GM19099 (cell line): Measurements from ENCODE around the gene CDC7.

Experiments
- POLR2A ChIP-seq: IDR thresholded peaks from 3 replicates; pipeline ENCODE4 v1.6.1; 2011; ENCODE audit warnings: low read depth; ENCODE audit not compliant: insufficient read length; ENCODE audit errors: extremely low read depth

CDC7 gene

DNA sequence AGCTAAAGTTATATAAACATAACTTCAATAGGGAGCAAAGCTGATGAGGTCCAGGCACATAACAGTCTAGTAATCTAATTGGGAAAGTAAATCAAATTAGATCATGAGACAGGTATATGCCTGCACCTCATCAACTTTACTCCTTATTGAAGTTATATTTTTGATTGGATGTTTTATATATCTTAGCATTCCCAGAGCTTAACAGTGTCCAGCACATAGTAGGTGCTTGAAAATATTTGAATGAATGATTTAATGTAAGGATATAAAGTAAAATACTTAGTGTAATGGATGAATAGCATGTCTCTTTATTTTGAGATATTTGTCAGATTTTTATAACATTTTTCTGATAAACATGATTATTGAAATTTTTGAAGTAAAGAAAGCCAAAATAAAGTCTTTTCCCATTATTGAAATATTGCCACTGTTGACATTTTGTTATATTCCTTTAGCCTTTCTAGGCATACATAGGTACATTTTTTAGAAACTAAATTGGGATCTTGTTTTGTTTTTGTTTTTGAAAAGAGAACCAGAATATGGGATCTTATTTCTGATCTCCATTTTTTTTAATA is 2.8 kb downstream of the CDC7 start:
- no peak for TF ChIP-seq POLR2A

DNA sequence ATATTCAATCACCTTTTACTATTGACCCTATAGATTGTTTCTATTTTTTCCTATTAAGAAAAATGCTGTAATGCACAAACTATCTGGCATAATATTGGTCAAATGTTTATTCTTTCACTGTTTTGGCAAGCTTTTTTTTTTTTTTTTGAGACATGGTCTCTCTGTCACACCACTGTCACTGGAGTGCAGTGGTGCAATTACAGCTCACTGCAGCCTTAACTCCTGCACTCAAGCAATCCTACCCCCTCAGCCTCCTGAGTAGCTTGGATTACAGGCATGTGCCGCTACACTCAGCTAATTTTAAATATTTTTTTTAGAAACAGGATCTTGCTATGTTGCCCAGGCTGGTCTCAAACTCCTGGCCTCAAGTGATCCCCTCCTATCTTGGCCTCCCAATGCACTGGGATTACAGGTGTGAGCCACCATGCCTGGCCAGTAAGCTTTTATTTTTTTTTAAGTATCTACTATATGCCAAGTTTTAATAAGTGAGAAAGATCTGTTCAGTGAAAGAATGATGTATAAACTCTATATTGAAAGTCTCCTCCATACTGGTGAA is 3.4 kb downstream of the CDC7 start:
- no peak for TF ChIP-seq POLR2A

DNA sequence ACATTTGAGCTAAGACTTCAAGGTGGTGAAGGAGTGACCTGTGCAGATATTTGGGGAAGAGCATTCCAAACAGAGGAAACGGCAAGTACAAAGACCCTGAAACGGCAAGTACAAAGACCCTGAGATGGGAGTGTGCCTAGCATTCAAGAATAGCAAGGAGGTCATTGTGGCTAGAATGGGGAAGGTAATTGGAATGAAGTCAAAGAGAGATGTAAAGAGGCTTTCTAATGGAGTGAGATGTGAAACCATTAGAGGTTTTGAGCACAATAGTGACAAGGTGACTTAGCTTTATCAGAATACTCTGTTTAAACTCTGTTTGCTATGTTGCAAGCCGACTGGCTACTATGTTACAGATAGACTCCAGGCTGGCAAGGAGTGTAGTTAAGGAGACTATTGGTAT is 4.4 kb downstream of the CDC7 start:
- no peak for TF ChIP-seq POLR2A

DNA sequence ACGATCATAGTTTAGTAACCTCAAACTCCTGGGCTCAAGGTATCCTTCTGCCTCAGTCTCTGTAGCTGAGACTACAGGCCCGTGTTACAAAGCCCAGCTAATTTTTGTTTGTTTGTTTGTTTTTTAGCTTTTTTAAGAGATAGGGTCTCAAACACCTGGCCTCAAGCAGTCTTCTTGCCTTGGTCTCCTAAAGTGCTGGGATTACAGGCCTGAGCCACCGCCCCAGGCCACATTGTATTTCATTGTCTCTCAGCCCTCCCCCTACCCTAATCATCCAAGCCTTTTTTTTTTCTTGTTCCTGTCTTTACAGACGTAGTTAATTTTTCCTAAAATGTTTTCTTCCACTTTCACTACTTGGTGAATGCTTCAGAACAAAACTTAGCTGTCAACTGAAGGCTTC is 5.4 kb downstream of the CDC7 start:
- TF ChIP-seq POLR2A, result no peak

DNA sequence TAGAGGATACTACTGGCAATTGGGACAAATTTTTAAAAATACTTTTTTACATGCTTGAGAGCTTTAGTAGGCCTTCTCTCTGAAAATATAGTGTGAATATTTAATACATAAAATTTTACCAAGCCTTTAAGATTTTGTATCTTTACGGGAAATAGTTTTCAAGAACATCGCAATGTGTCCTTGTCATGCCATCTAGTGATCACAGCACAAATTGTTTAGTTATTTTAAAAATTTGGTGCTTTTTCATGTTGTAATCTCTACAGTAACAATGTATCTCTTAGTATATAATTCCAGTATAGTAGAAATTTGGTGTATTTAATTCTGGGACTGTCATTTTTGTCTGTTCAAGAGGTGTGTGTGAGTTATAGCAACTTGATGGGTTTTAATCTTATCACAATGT is 6.7 kb downstream of the CDC7 start:
- no peak for TF ChIP-seq POLR2A

DNA sequence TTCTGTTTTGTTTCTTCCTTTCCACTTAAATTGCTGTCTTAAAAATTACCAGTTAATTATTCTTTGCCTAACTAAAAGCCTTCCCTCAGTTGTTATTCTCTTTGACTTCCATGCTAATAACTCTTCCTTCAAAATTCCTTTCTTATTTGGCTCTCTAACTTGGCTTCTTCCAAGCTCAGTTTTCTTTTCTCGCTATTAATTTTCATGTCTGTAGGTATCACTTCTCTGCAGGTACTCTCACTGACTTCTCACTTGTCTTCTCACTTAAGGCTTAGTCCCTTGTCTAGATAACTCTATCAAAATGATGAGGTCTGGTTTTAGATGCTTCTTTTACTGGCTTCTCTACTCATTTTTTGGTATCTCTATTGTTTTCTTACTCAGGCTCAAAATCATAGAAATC is 10.1 kb downstream of the CDC7 start:
- no peak for TF ChIP-seq POLR2A

- no peak for TF ChIP-seq POLR2A
Observed at GRCh38 chr1:91511386-91511785, 10.7 kb downstream of the CDC7 start.

GRCh38 chr1:91513160-91513559 is 12.5 kb downstream of the CDC7 start:
- no peak for TF ChIP-seq POLR2A

DNA sequence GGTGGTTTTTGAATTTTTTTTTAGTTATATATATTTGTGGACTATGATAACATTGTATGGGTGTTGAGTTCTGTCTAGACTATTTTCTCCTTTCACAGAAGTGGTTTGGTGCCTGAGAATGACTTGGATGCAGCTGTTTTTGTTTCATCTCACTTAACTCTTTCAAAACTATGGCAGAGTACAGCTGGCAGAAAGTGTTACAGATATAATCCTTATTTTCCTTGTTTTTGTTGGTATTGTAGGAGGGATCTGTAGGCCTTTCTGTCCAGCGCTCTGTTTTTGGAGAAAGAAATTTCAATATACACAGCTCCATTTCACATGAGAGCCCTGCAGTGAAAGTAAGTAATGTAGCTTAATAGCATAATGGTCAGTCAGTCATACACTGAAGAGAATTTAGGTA is 13.1 kb downstream of the CDC7 start:
- no peak for TF ChIP-seq POLR2A

- TF ChIP-seq POLR2A, result no peak
Observed at GRCh38 chr1:91515994-91516393, 15.3 kb downstream of the CDC7 start.

- no peak for TF ChIP-seq POLR2A
Observed at GRCh38 chr1:91520942-91521507, 20.4 kb downstream of the CDC7 start.

GRCh38 chr1:91523482-91523881 is 22.8 kb downstream of the CDC7 start:
- TF ChIP-seq POLR2A, result no peak

DNA sequence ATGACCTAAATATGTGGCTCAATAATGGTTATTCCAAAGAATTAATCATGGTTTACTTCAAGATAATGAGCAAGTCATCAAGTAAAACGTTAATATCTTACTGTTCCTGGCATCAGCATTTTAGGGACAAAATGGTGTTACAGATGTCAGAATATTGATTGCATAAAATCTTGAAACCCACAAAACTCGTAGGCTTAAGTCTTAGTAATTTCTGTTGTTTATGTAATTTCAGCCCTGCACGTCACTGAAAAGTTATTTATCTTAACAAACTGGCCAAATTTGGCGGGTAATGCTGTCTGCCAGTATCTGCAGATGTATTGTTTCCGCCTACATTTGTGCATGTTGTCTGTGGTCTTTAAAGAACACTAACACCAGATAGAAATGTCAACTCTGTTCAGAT is 25.8 kb downstream of the CDC7 start:
- TF ChIP-seq POLR2A, result no peak

DNA sequence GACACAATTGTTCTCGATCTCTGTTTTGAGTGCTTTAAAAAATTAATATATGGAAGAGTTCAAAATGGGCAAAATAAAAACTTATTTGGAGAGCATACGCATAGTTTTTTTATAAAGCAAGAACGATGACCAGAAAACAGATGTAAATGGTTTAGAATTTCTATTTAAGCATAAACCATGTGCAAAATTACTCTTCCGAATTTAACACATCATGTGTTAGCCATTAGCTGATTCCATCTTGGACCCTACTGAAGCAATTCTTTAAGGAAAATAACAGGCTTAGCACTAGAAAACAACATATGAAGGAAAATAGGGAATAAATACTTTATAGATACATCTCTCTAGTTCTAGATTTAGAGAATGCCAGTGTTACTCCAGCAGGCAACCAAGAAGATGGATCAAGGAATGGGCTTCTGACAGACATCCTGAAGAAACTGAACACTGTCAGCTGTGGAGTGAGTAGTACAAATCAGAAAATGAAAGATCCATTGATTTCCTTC is 26.7 kb downstream of the CDC7 start:
- TF ChIP-seq POLR2A, result no peak

DNA sequence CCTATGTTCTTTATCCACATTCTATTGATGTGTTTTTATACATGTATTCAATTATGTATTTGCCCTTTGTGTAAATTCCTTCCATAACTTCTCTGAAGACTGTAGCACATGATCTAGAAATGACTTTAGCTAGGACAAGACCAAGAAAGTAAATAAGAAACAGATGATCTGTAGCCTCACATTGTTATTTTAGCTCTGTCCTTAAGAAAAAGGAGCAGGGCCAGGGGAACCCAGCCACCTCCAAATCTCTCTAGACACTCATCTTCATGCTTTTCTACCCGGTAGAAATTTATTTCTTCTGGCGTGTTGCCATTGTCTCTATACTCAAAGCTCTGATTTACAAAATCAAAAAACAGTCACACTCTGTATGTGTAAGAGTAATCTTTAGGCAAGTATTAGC is 27.1 kb downstream of the CDC7 start:
- no peak for TF ChIP-seq POLR2A

DNA sequence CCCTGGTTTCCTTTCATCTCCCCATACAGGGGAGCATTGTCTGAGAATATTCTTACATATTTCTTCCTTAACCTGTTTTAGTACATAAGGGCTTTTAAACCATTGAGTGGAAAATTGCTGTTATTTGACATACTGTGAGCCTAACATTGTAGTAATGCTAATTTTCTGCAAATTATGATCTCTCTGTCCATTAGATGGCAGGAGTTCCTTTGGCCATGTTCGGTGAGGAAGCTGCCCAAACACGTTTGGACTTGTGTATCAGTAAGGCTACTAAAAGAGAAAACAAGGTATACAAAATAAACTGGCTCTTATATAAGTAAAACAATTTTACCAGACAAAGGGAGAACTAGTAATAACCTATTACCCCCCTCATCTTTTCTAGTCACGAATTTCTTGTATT is 29.2 kb downstream of the CDC7 start:
- no peak for TF ChIP-seq POLR2A
